Cerebellar nuclear complex (tissue), 1 donor: ENCODE results near the gene NR5A1.

Experiments
- DNase-seq, 2 experiments: peaks; one replicate each; lab custom pipeline; 2025; lab: John Stamatoyannopoulos, UW

The NR5A1 gene

DNA sequence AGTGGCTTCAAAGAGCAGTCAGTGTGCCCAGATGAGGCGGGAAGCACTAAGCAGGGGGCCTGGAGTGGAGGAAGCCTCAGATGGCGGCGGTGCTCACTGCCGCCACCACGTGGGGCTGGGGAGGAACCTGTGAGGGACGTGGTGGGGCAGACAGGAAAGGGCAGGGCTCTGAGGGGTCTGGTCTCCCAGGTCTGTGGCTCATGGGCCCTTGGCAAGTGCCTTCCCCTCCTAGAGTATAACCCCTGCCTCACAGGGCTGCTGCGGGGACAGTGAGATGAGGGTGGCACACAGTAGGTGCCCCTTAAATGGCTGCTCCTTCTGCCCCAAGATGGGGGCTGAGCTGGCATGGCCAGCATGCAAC lies 26.6 kb downstream of the NR5A1 start:
- no peak for DNase-seq

DNA sequence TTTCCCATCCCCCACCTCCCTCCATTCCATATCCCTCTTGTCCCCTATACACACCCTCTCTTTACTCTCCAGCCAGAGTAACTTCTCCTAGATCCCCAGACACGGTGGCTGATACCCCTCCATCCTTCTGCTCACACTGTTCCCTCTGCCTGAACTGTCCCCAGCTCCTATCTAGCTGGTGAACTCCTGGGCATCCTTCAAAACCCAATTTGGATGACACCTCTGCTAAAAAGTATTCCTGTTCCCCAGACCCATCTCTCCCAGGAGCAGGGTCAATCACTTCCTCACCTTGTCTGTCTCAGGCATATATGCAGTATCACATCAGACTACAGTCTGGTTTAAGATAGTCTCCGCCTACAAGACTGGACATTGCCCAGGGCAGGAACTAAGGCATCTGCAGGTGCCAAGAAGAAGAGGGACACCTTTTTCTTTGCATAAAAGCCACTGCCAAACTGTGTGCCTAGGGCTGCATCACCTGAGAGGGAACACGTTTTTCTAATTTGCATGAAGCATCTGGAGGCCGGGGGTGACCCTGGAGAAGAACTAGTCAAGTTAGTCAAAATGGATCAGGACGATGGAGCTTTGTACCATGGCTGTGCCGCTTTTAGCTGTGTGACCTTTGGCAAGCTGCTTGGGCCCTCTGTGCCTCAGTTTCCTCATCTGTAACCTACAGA lies 27.1 kb downstream of the NR5A1 start:
- no peak for DNase-seq

DNA sequence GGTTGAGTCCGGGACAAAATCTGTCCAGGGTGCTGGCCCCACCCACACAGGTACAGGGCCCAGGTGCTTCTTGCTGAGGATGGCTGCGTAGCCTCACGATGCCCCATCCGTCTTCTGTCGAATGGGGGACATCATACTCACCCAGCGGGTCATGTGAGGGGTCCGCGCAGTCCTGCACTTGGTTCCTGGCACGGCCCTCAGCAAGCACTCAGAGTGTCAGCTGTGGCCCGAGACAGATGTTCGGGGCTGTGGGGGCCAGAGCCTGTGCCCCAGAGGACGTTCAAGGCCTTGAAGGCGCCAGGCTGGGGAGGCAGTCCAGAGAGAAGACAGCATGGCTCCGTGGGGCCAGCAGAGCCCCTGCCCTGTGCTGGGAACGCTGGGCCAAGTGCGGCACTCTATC lies 27.8 kb downstream of the NR5A1 start:
- DNase-seq, result no peak

DNA sequence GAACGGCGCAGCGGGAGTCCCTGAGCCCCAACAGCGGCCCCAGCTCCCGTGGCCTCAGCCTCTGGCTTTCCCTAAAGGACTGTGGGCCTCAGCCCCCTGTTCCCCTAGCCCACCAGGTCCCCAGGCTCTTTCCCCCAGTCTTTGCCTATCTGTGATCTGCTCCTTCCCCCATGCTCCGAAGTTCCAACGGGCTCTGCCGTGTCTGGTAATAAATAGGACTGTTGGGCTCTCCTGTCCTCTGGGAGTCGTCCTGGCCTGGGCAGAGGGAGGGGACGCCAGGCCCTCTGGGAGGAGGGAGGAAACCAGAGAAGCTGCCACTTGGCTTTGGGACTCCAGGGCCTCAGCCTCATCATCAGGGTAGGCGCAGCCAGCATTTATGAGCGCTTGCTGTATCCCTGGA lies 28.8 kb downstream of the NR5A1 start:
- no peak for DNase-seq

DNA sequence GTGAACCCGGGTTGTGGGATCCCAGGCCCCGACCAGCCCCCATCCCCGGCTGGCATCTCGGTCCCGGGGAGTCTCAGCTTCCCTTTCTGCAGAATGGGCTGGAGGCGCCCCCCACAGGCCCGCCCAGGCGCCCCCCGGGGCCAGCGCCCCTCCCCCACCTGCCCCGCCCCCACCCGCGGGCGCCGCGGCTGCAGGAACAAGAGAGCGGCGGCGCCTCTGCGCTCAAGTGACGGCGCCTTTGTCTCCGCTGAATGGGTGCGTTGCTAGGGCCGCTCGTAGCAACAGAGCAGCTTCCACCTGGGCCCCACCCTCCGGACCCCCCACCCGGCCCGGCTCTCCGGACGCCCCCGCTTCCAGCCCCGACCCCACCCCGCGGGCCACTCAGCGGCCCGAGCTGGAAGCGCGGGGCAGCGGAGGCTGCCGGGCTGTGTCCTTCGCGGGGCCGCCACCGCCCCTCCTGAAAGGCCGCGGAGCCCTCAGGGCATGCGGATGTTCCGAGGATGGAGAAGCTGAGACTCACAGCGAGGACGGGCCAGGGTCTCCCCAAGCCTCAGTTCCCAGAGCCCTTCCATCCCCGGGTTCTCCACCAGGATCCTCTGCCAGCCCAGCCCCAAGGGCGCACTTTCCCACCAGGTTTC lies 29.4 kb downstream of the NR5A1 start:
- no peak for DNase-seq

DNA sequence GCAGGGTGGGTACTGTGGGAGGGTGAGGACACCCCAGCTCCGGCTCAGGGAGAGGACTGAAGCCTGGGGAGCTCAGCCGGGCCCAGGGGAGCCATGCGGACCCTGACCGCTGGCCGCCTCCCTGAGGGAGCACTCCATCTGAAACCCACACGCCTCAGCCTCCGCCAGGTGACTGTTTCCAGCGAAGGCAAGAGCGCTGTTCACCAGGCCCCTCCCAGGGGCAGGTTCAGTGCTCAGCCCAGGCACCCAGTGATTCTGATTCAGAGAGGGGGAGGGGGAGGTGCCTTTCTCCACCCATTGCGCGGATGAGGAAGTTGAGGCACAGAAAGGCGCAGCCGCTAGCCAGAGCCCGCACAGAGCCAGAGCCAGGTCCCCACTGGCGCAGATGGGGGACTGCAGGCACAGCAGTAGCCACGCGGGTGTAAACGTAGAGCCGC lies 30.0 kb downstream of the NR5A1 start:
- no peak for DNase-seq

DNA sequence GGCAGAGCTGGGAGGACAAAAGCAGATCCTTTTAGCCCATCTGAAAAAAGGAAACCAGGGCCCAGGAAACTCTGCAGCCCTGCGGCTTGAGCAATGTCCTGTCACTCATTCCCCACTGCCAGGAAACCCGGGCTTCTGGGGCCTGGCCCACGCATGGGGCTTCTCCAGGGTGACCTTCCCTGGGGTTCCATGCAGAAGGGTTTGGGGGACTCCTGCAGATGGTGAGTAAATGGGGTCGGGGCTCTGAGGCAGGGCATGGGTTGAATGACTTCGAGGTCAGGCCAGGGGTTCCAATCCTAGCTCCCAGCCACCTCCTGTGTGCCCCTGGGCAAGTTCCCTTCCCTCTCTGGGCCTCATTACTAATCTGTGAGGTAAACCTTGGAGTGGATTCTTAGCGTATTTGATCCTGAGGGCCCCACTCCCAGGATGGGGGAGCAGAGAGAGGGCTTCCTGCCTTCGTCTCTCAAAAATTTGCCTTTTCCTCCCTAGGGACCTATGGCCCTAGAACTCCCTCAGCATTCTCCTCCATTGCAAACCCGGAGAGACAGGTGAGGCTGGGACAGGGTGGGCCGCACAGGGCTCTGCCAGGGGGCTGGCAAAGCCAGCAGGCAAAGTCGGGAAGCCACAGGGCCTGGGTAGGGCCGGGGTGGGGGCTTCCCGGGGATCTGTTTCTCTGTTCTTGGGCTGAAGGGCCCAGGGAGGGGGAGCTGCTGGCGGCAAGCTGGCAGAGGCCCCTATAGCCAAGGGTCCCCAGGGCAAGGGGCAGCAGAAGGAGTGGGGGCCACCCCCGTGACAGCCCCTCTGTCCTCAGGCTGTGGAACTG lies 31.1 kb downstream of the NR5A1 start:
- DNase-seq, result no peak

DNA sequence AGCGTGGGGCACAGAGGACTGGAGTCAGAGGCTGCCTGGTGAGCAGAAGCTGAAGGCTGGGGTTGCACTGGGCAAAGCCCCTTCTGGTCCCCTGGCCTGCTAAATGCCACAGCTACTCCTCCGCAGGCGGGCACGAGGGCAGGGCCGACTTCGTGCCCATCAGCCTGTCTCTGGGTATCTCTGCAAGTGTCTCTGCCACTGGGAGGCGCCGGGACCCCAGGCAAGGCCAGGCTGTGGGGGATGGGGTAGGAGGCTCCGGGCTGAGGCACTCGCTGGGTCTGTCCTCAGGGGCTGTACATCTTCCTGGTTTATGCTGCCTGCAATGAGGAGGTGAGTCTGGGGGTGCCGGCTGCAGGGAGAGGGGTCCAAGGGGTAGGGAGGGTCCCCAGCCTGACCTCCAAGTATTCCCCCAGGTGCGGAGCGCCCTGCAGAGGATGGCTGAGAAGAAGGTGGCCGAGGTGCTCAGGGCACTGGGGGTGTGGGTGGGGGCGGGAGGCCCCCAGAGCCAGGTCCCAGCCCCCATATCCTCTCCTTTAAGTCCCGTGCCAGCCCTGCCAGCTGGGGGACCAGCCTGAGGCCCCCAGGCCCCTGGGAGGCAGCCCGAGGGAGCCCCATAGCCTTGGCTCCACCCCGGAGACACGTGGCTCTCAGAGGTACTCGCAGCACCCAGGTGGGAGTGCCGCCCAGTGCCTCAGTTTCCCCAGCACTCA lies 31.9 kb downstream of the NR5A1 start:
- no peak for DNase-seq

DNA sequence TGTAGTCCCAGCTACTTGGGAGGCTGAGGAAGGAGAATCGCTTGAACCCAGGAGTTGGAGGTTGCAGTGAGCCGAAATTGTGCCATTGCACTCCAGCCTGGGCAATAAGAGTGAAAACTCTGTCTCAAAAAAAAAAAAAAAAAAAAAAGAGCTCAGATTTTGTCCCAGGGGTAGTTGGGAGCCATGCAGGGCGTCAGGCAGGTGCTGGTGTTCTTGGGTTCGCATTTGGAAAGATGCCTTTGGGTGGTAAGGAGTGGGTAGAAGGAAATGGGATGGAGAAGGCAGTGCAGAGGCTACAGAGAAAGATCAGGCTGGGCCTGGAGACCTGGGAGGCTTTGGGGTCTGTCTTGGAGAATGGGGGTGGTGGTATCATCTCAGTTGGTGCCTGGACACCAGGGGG lies 33.0 kb downstream of the NR5A1 start:
- DNase-seq, result no peak

DNA sequence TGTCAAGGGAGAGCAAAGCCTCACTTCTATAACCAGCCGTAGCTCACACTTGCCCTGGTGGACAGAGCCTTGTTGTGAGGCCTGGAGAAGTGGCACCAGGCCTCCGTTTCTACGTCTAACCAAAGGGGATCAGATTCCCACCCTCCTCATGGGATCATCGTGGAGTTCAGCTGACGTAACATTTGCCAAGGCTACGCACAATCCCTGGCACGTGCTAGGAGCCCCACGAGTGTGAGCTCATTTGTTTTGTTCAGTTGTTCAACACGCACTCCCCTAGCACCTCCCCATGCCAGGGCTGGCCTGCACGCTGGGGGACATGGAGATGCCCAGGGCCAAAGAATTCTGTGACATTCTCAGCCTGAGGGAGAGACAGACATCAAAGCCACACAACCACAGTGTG lies 33.9 kb downstream of the NR5A1 start:
- DNase-seq, result no peak

DNA sequence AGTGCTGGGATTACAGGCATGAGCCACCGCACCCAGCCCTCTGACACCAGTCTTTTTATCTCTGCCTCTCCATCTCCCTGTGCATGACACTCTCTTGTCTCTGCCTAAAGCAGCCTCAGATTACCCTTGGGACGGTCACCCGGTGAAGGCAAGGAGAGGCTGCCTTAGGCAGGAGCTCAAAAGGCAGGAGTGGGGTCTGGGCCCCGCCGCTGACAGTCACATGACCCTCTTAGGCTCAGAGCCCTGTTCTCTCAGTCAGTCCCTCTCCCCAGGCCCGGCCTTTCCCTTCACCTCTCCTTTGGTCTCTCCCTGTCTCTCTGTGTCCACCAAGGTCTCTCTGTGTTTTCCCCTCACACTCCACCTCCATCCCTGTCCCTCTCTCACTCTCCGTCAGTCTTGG lies 34.4 kb downstream of the NR5A1 start:
- DNase-seq, result no peak

DNA sequence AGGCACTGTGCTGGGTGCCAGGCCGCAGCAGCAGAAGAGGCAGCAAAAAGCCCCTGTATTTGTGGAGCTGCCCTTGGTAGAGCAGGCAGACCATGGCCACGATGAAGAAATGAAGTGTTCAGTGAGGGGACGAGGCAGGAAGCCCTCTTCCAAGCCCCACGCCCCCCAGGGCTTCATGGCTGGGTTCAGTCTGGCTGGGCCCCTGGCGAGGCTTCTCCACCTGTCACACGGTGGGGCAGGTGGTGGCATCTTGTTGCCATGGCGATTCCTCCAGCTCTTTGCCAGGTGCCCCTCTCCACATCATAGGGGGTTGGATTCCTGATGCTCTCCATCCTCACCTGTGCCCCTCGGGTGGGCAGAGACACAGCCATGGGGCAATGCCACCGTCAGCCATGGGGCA lies 35.4 kb downstream of the NR5A1 start:
- DNase-seq, result no peak

DNA sequence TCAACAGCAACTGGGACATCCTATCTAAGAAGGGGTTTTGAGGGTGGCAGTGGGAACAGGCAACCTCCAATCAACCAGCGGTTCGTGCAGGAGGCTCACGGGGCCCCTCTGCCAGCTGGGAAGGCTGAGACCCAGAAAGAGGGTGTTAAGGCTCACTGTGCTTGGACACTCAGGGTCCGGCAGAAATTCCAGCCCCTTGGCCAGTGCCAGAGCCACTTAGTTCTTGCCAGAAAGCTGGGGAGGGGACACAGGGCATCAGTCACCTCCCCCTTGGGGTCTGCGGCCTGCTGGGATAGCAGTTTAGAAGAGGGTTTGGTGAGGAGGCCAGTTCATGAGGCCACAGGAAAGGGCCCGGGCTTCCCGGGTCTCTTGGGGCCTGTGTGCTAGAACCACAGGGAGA lies 36.5 kb downstream of the NR5A1 start:
- no peak for DNase-seq

DNA sequence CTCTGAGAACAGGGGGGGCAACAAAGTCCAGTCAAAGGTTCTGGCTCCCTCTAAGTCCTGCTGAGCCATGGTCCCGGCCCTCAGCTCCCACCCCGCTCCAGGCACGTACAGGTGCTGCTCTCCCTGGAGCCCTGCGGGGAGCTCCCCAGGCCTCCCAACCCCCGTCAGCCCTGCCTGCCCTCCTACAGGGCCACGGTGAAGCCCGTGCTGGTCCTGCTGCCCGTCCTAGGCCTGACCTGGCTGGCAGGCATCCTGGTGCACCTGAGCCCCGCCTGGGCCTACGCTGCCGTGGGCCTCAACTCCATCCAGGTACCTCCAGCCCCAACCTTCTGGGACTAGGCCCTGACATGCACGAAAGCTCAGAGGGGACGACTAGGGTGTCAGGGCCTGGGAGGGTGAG lies 36.9 kb downstream of the NR5A1 start:
- DNase-seq, result no peak

DNA sequence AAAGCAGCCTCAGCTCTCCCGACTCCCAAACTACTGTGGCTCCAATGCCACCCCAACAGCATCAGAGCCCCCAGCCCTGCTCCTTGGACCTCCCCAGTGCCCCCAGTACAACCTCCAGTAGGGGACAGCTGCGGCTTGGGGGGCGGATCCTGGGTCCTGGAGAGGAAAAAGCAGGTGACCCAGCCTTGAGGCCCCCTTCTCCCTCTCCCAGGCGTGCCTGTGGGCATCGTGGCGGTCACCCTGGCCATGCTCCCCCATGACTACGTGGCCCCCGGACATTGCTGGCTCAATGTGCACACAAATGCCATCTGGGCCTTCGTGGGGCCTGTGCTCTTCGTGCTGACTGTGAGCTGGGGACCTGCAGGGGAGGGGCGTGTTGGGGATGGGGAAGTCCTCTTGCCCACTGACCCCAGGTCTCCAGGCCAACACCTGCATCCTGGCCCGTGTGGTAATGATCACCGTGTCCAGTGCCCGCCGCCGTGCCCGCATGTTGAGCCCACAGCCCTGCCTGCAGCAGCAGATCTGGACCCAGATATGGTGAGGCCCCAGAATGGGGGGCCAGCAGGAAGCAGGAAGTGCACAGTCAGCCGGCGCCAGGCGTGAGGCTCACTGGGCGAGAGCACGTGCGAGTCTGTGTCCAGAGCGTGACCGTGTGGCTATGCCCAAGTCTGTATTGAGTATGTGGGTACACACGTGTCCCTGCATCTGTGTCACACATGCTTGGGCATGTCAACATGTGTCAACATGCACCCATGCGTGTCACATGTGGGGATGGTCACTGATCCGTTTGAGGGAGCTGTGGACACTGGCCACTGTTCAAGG lies 38.0 kb downstream of the NR5A1 start:
- DNase-seq, result no peak

DNA sequence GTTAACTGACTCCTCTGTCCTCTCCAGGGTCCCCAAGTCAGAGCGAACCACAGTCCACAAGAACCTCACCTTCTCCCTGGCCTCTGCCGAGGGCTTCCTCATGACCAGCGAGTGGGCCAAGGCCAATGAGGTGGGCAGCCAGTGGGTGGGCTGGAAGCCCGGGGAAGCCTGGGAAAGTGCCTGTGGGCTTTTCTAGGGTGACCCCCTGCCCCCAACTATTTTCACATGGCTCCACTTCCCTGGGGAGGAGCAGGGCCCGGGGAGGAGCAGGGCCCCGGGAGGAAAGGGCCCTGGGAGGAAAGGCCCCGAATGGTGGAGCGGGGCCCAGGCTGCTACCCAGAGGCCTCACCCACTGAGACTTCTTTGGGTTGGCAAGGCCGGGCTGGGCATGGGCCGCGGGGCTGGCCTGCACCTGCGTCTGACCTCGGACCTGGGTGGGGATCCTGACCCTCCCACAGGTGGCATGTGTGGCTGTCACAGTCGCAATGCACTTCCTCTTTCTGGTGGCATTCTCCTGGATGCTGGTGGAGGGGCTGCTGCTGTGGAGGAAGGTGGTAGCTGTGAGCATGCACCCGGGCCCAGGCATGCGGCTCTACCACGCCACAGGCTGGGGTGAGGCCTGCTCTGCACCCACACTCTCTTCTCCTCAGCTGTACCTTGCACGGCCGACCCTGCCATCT lies 39.0 kb downstream of the NR5A1 start:
- DNase-seq, result no peak

DNA sequence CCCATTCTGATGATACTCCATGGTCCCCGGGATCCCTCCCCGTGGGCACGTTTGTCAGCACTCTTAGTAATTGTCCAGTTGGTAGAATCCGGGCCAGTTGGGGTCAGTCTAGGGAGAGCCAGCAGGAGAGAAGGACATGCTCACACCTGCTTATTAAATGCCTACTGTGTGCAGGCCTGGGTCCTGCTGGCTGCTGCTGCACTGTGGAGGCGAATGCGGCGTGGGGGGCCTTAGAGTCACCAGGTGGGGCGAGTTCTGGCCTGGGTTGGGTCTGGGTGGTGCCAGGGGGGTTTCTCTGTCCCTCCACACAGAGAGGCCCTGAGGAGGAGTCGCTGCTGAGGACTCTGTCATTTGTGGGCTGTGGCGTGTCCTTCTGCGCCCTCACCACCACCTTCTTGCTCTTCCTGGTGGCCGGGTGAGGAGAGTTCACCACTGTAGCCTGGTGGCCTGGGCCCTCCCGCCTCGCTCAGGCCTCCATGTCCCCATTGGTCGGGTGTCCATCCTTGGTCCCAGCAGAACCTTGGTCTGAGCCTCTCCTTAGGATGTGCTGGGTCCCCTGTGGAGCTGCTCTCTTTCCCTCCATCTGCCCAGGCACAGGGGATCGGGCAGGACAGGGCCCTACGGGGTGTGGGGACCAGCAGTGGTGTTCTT lies 39.7 kb downstream of the NR5A1 start:
- DNase-seq, result no peak

DNA sequence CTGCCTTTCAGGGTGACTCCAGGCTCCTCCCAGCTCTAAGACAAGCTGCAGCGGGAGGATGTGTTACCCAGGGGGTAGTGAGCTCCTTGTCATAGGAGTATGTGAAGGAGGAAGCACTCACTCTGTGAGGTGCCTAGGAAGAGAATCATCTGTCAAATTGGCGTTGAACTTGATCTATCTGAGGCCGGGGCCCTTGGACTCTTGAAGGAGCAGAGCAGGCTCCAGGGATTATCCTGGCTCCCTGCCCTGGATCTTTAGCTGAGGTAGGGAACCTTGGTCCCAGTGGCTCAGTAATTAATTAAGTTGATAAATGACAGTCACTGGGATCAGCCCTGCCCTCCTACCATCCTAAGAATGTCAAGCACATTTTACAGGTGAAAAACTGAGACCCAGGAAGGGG lies 41.5 kb downstream of the NR5A1 start:
- DNase-seq, result no peak

DNA sequence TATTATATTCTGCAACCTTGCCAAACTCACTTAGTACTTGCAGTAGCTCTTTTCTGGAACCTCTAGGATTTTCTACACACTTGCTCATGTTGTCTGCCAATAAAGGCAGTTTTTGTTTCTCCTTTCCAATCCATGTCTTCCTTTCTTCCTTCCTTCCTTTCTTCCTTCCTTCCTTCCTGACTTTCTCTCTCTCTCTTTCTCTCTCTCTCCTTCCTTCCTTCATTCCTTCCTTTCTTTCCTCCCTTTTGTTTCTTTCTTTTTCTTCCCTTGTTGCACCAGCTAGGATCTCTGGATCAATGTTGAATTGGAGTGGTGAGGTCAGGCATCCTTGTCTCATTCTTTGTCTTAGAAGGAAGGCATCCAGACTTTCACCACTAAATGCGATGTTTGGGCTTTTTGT lies 44.5 kb downstream of the NR5A1 start:
- no peak for DNase-seq

DNA sequence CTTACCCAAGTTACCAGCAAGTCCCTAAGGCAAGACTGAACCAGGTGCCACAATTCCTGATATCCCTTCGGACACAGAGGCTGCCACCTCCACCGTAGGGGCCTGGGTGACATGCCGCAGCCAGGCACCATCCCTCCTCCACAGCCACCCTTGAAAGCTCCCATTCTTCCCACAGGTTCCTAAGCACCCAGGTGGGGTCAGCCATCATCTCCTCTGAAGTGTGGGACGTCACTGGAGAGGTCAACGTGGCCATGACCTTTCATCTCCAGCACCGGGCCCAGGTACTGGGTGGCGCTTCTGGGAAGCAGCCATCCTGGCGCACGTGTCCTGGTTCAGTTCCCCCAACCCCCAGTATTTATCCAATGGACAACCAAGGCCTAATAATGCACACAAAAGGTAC lies 48.8 kb downstream of the NR5A1 start:
- no peak for DNase-seq
